ENCODE results near the gene RPH3AL. TPM values are rescaled to one million over a fixed set of nuclear protein-coding genes. Genes with fewer than 3 reads are reported as not detected.
"Not testable (repeated sequence)": the region's sequence is repeated elsewhere in the genome, so short reads cannot be mapped to it uniquely, and the experiment has no call there.

Gene RPH3AL
- total and polyA plus RNA-seq, 10 of the 15 experiments (the other 5 are each of a cell fraction or from before 2014, with no cell fraction given) = 0.04 to 1.2 (median 0.47) TPM; not detected in 2

GRCh38 chr17:206941-207560 is 145.6 kb downstream of the RPH3AL start:
- H3K27me3 ChIP-seq (replicated peaks in 1 of 2; ENCODE audit: control insufficient read depth in 2 of 2, insufficient read depth in 2 of 2, low read length in 1 of 2) = no peaks in the 10 kb centered on the region; a peak in 1 of 4 replicates
- no peaks in the 10 kb centered on the region for H3K4me1 ChIP-seq (ENCODE audit: control insufficient read depth, insufficient read depth, low read length)
- BruUV-seq (replicated peaks) = no TSS peak
- no peak overlapping the region for H3K4me2 ChIP-seq (ENCODE audit: control insufficient read depth, insufficient read depth)
- intact Hi-C loops (cut with micrococcal nuclease; ENCODE audit: unreplicated experiment) (no loop called here), in situ Hi-C loops (cut with MboI) (no loop called here)
- no peaks in the 10 kb centered on the region for H4K20me1 ChIP-seq (ENCODE audit: control insufficient read depth, insufficient read depth)
- no peak overlapping the region for H3K9ac ChIP-seq (ENCODE audit: control insufficient read depth, insufficient read depth, low read length)
- FAIRE-seq (no peak), DNase-seq (ENCODE audit: low read depth, low spot score) (no peak), ATAC-seq (no peak)
- ChIA-PET SMC1A (ENCODE audit: uncharacterized antibody, unreplicated experiment) (no interaction called here), RAD21 (ENCODE audit: unreplicated experiment) (no interaction called here), CTCF (no interaction called here), POLR2A (no interaction called here)
- no peak overlapping the region for H2AFZ ChIP-seq (ENCODE audit: control insufficient read depth, low read depth, low read length)
- 73% methylated on average over 34 of the region's 37 CpGs for WGBS (ENCODE audit: insufficient coverage, insufficient replicate concordance, low lambda C conversion rate, missing lambda C conversion rate)
- no peaks in the 10 kb centered on the region; the same call in 2 of the 3 replicates for H3K9me3 ChIP-seq (replicated peaks; ENCODE audit: control insufficient read depth, insufficient read depth, low read length)
- no peak for TF ChIP-seq GATAD2B (conservative IDR thresholded peaks at IDR 0.05; ENCODE audit: low read depth)
- TF ChIP-seq ASH2L (IDR thresholded peaks at IDR 0.05; ENCODE audit: borderline replicate concordance, low read depth) = no peak
- TF ChIP-seq HDGF (IDR thresholded peaks at IDR 0.05) = no peak
- TF ChIP-seq, protein P1, sequence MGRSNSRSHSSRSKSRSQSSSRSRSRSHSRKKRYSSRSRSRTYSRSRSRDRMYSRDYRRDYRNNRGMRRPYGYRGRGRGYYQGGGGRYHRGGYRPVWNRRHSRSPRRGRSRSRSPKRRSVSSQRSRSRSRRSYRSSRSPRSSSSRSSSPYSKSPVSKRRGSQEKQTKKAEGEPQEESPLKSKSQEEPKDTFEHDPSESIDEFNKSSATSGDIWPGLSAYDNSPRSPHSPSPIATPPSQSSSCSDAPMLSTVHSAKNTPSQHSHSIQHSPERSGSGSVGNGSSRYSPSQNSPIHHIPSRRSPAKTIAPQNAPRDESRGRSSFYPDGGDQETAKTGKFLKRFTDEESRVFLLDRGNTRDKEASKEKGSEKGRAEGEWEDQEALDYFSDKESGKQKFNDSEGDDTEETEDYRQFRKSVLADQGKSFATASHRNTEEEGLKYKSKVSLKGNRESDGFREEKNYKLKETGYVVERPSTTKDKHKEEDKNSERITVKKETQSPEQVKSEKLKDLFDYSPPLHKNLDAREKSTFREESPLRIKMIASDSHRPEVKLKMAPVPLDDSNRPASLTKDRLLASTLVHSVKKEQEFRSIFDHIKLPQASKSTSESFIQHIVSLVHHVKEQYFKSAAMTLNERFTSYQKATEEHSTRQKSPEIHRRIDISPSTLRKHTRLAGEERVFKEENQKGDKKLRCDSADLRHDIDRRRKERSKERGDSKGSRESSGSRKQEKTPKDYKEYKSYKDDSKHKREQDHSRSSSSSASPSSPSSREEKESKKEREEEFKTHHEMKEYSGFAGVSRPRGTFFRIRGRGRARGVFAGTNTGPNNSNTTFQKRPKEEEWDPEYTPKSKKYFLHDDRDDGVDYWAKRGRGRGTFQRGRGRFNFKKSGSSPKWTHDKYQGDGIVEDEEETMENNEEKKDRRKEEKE (IDR thresholded peaks at IDR 0.05) = no peak
- TF ChIP-seq, protein P2, sequence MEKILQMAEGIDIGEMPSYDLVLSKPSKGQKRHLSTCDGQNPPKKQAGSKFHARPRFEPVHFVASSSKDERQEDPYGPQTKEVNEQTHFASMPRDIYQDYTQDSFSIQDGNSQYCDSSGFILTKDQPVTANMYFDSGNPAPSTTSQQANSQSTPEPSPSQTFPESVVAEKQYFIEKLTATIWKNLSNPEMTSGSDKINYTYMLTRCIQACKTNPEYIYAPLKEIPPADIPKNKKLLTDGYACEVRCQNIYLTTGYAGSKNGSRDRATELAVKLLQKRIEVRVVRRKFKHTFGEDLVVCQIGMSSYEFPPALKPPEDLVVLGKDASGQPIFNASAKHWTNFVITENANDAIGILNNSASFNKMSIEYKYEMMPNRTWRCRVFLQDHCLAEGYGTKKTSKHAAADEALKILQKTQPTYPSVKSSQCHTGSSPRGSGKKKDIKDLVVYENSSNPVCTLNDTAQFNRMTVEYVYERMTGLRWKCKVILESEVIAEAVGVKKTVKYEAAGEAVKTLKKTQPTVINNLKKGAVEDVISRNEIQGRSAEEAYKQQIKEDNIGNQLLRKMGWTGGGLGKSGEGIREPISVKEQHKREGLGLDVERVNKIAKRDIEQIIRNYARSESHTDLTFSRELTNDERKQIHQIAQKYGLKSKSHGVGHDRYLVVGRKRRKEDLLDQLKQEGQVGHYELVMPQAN (conservative IDR thresholded peaks at IDR 0.05) = no peak
- TF ChIP-seq PAX8 (IDR thresholded peaks at IDR 0.05) = no peak
- no peak for TF ChIP-seq RAD21 (IDR thresholded peaks at IDR 0.05; ENCODE audit: insufficient read depth, low read depth, low read length)
- H3K27ac ChIP-seq (ENCODE audit: control insufficient read depth, insufficient read depth) = no peak overlapping the region
- H3K79me2 ChIP-seq (ENCODE audit: control insufficient read depth, insufficient read depth, low read length) = no peaks in the 10 kb centered on the region
- H3K36me3 ChIP-seq (ENCODE audit: control insufficient read depth in 2 of 2, insufficient read depth in 2 of 2, low read length in 1 of 2) = no peaks in the 10 kb centered on the region
- H3K4me3 ChIP-seq = no peak overlapping the region

- H2AFZ ChIP-seq (ENCODE audit: control insufficient read depth, low read depth, low read length); intact Hi-C loops (cut with micrococcal nuclease; ENCODE audit: unreplicated experiment); H3K36me3 ChIP-seq (ENCODE audit: control insufficient read depth in 2 of 2, insufficient read depth in 2 of 2, low read length in 1 of 2); RAD21 ChIA-PET (ENCODE audit: unreplicated experiment); H3K27me3 ChIP-seq (replicated peaks in 1 of 2; ENCODE audit: control insufficient read depth in 2 of 2, insufficient read depth in 2 of 2, low read length in 1 of 2); H4K20me1 ChIP-seq (ENCODE audit: control insufficient read depth, insufficient read depth); H3K9me3 ChIP-seq (replicated peaks; ENCODE audit: control insufficient read depth, insufficient read depth, low read length); H3K79me2 ChIP-seq (ENCODE audit: control insufficient read depth, insufficient read depth, low read length); H3K4me2 ChIP-seq (ENCODE audit: control insufficient read depth, insufficient read depth); in situ Hi-C loops (cut with MboI); ATAC-seq; FAIRE-seq; BruUV-seq (replicated peaks); H3K9ac ChIP-seq (ENCODE audit: control insufficient read depth, insufficient read depth, low read length); H3K4me3 ChIP-seq; H3K27ac ChIP-seq (ENCODE audit: control insufficient read depth, insufficient read depth); POLR2A ChIA-PET; H3K4me1 ChIP-seq (ENCODE audit: control insufficient read depth, insufficient read depth, low read length); DNase-seq (ENCODE audit: low read depth, low spot score): not testable (repeated sequence)
- ChIA-PET SMC1A (ENCODE audit: uncharacterized antibody, unreplicated experiment) (interaction anchor here (0.6 kb wide), 1 partner anchor 55 kb away, joined by 3 read pairs; no protein-coding TSS in a partner anchor), CTCF (interaction anchor here (0.7 kb wide), 1 partner anchor 239 kb away, joined by 4 read pairs; the partner anchor contains the start of gene RFLNB)
- 42% methylated on average over 27 of the region's 27 CpGs for WGBS (ENCODE audit: insufficient coverage, insufficient replicate concordance, low lambda C conversion rate, missing lambda C conversion rate)
Measured at GRCh38 chr17:206484-206883, 146.1 kb downstream of the RPH3AL start.
